ENCODE data around the gene PDSS2.

DNA sequence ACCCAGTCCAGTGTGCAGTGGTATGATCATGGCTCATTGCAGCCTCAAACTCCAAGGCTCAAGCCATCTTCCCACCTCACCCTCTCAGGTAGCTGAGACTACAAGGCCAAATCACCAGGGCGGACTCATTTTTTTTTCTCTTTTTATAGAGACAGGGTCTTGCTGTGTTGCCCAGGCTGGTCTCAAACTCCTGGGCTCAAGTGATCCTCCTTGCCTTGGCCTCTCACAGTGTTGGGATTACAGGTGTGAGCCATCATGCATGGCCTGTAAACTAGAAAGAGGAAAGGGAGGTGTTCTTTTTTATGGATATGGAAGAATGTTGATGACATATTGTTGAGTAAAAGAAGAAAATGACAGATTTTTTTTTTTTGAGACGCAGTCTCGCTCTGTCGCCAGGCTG, 339.0 kb downstream of the PDSS2 start:
- TF ChIP-seq CTCF (IDR thresholded peaks at IDR 0.05), result no peak
- TF ChIP-seq POLR2A (IDR thresholded peaks at IDR 0.05), result no peak
- TF ChIP-seq EP300 (IDR thresholded peaks at IDR 0.05), result no peak
- no peak for TF ChIP-seq POLR2AphosphoS5 (IDR thresholded peaks at IDR 0.05)

All from suprapubic skin (tissue), 4 donors.